Measurements from ENCODE around the gene POU5F2. TPM values are rescaled to one million over a fixed set of nuclear protein-coding genes. Genes with fewer than 3 reads are reported as not detected.

Gene POU5F2
- total RNA-seq, 2 experiments from 2014 or later = 0.73 to 1.0 TPM

GRCh38 chr5:93704996-93705395, 36.4 kb downstream of the POU5F2 start:
- H3K27ac ChIP-seq (ENCODE audit: low read depth in 1 of 2, low read length in 2 of 2) = no peak overlapping the region
- CTCF ChIA-PET = no interaction called here
- H3K4me1 ChIP-seq (ENCODE audit: insufficient read depth, low read length) = no peaks in the 10 kb centered on the region
- H3K27me3 ChIP-seq (ENCODE audit: control insufficient read depth in 1 of 2, insufficient read depth in 2 of 2, low read length in 2 of 2) = no peaks in the 10 kb centered on the region
- ATAC-seq (ENCODE audit: poor library complexity) (no peak), DNase-seq (no peak)
- Mint-ChIP-seq H3K9me3 (no peaks in the 10 kb centered on the region), H3K27me3 (no peaks in the 10 kb centered on the region), H3K4me3 (no peak overlapping the region), H3K36me3 (ENCODE audit: low read depth) (peaks cover 19% of the 10 kb centered on the region), H3K27ac (no peak overlapping the region), H3K4me1 (ENCODE audit: low read depth) (peaks cover 4% of the 10 kb centered on the region)
- H3K9me3 ChIP-seq (ENCODE audit: control insufficient read depth in 1 of 2, insufficient read depth in 1 of 2, low read length in 2 of 2) = no peaks in the 10 kb centered on the region
- intact Hi-C loops (cut with DNase I, micrococcal nuclease) = no loop called here
- POLR2A ChIA-PET = no interaction called here
- no peak for TF ChIP-seq CTCF (IDR thresholded peaks at IDR 0.05)
- no peak overlapping the region for H3K4me3 ChIP-seq (ENCODE audit: low read length)
- H3K36me3 ChIP-seq (ENCODE audit: insufficient read depth, low read length) = no peaks in the 10 kb centered on the region

- H3K4me1 ChIP-seq (ENCODE audit: insufficient read depth, low read length) = no peaks in the 10 kb centered on the region
- H3K4me3 Mint-ChIP-seq = no peak overlapping the region
These were observed 49.4 kb downstream of the POU5F2 start for GRCh38 chr5:93691997-93692396.

More at GRCh38 chr5:93691997-93692396, 49.4 kb downstream of the POU5F2 start:
- intact Hi-C loops (cut with DNase I, micrococcal nuclease) = no loop called here
- DNase-seq (no peak), ATAC-seq (ENCODE audit: poor library complexity) (no peak)
- Mint-ChIP-seq H3K4me1 (ENCODE audit: low read depth) (no peaks in the 10 kb centered on the region), H3K9me3 (peaks cover 26% of the 10 kb centered on the region), H3K27me3 (no peaks in the 10 kb centered on the region), H3K36me3 (ENCODE audit: low read depth) (peaks cover 88% of the 10 kb centered on the region), H3K27ac (no peak overlapping the region)
- CTCF ChIA-PET = no interaction called here
- POLR2A ChIA-PET = no interaction called here
- no peaks in the 10 kb centered on the region for H3K36me3 ChIP-seq (ENCODE audit: insufficient read depth, low read length)
- no peak for TF ChIP-seq CTCF (IDR thresholded peaks at IDR 0.05)
- H3K27me3 ChIP-seq (ENCODE audit: control insufficient read depth in 1 of 2, insufficient read depth in 2 of 2, low read length in 2 of 2) = no peaks in the 10 kb centered on the region
- H3K9me3 ChIP-seq (ENCODE audit: control insufficient read depth in 1 of 2, insufficient read depth in 1 of 2, low read length in 2 of 2) = peaks cover 0 to 9% of the 10 kb centered on the region in 2 experiments
- no peak overlapping the region for H3K27ac ChIP-seq (ENCODE audit: low read depth in 1 of 2, low read length in 2 of 2)
- H3K4me3 ChIP-seq (ENCODE audit: low read length) = no peak overlapping the region

Other genes with a start within 250 kb of the POU5F2 start
- not detected for gene NR2F1-AS1, start 160.4 kb downstream of the POU5F2 start, total RNA-seq
- not detected for gene NR2F1, start 158.4 kb downstream of the POU5F2 start, total RNA-seq

Data from CD4-positive, alpha-beta T cell (primary cell).